Measurements from ENCODE around the gene SMLR1. TPM values are rescaled to one million over a fixed set of nuclear protein-coding genes. Genes with fewer than 3 reads are reported as not detected.

The SMLR1 gene
- total RNA-seq, 2 experiments from 2014 or later: not detected

GRCh38 chr6:130838951-130839350 lies 11.7 kb downstream of the SMLR1 start:
- Histone ChIP-seq H3K4me3 (ENCODE audit: low read length) (no peak overlapping the region), H3K4me1 (ENCODE audit: insufficient read depth, low read length) (no peaks in the 10 kb centered on the region), H3K36me3 (ENCODE audit: insufficient read depth, low read length) (no peaks in the 10 kb centered on the region), H3K27ac (ENCODE audit: low read depth in 1 of 2, low read length in 2 of 2) (no peak overlapping the region), H3K9me3 (ENCODE audit: control insufficient read depth in 1 of 2, insufficient read depth in 1 of 2, low read length in 2 of 2) (no peaks in the 10 kb centered on the region), H3K27me3 (ENCODE audit: control insufficient read depth in 1 of 2, insufficient read depth in 2 of 2, low read length in 2 of 2) (no peaks in the 10 kb centered on the region)
- ChIA-PET CTCF (no interaction called here), POLR2A (no interaction called here)
- Mint-ChIP-seq H3K27me3 (no peaks in the 10 kb centered on the region), H3K27ac (no peak overlapping the region), H3K4me3 (no peak overlapping the region), H3K4me1 (ENCODE audit: low read depth) (no peaks in the 10 kb centered on the region), H3K9me3 (no peaks in the 10 kb centered on the region), H3K36me3 (ENCODE audit: low read depth) (no peaks in the 10 kb centered on the region)
- ATAC-seq (ENCODE audit: poor library complexity) (no peak), DNase-seq (no peak)
- intact Hi-C loops (cut with DNase I, micrococcal nuclease): no loop called here
- TF ChIP-seq CTCF (IDR thresholded peaks at IDR 0.05): no peak

GRCh38 chr6:130839379-130839778 lies 12.2 kb downstream of the SMLR1 start:
- Histone ChIP-seq H3K27me3 (ENCODE audit: control insufficient read depth in 1 of 2, insufficient read depth in 2 of 2, low read length in 2 of 2) (no peaks in the 10 kb centered on the region), H3K27ac (ENCODE audit: low read depth in 1 of 2, low read length in 2 of 2) (no peak overlapping the region), H3K36me3 (ENCODE audit: insufficient read depth, low read length) (no peaks in the 10 kb centered on the region), H3K4me1 (ENCODE audit: insufficient read depth, low read length) (no peaks in the 10 kb centered on the region), H3K9me3 (ENCODE audit: control insufficient read depth in 1 of 2, insufficient read depth in 1 of 2, low read length in 2 of 2) (no peaks in the 10 kb centered on the region), H3K4me3 (ENCODE audit: low read length) (no peak overlapping the region)
- no peaks in the 10 kb centered on the region for H3K4me1 Mint-ChIP-seq (ENCODE audit: low read depth)
- DNase-seq (no peak), ATAC-seq (ENCODE audit: poor library complexity) (no peak)
- H3K9me3 Mint-ChIP-seq: no peaks in the 10 kb centered on the region
- H3K36me3 Mint-ChIP-seq (ENCODE audit: low read depth): no peaks in the 10 kb centered on the region
- H3K27ac Mint-ChIP-seq: no peak overlapping the region
- CTCF ChIA-PET: no interaction called here
- POLR2A ChIA-PET: no interaction called here
- no peak overlapping the region for H3K4me3 Mint-ChIP-seq
- no peak for TF ChIP-seq CTCF (IDR thresholded peaks at IDR 0.05)
- H3K27me3 Mint-ChIP-seq: no peaks in the 10 kb centered on the region
- intact Hi-C loops (cut with DNase I, micrococcal nuclease): no loop called here

DNA sequence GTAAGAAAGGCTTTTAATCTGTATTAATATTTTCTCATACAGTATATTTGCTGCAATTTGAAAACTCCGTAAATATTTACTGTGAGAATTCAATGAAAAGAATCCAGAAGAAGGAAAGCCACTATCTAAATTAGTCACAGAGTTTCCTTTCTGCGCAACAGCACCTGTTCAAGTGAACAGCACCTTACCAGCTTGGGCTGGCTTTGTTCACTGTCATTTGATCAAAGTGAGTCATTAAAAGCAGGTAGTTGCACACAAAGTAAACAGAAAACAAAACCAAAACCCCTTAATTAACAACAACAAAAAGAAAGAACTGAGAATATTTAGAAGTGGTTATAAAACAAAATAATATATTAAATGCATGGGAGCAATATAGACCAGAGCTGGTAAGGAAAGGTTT lies 12.8 kb downstream of the SMLR1 start:
- intact Hi-C loops (cut with DNase I, micrococcal nuclease): loop anchor here (5.0 to 10.0 kb wide), 2 partner anchors 765 to 803 kb away; no protein-coding TSS in a partner anchor

More for the DNA sequence above, 12.8 kb downstream of the SMLR1 start:
- Histone ChIP-seq H3K4me1 (ENCODE audit: insufficient read depth, low read length) (no peaks in the 10 kb centered on the region), H3K27me3 (ENCODE audit: control insufficient read depth in 1 of 2, insufficient read depth in 2 of 2, low read length in 2 of 2) (no peaks in the 10 kb centered on the region), H3K27ac (ENCODE audit: low read depth in 1 of 2, low read length in 2 of 2) (no peak overlapping the region), H3K9me3 (ENCODE audit: control insufficient read depth in 1 of 2, insufficient read depth in 1 of 2, low read length in 2 of 2) (no peaks in the 10 kb centered on the region), H3K4me3 (ENCODE audit: low read length) (no peak overlapping the region), H3K36me3 (ENCODE audit: insufficient read depth, low read length) (no peaks in the 10 kb centered on the region)
- ATAC-seq (ENCODE audit: poor library complexity) (no peak), DNase-seq (no peak)
- Mint-ChIP-seq H3K4me3 (no peak overlapping the region), H3K36me3 (ENCODE audit: low read depth) (no peaks in the 10 kb centered on the region), H3K9me3 (no peaks in the 10 kb centered on the region), H3K27me3 (no peaks in the 10 kb centered on the region), H3K27ac (no peak overlapping the region), H3K4me1 (ENCODE audit: low read depth) (no peaks in the 10 kb centered on the region)
- ChIA-PET CTCF (interaction anchor here (0.7 kb wide), 1 partner anchor 1174 kb away, joined by 3 read pairs; no protein-coding TSS in a partner anchor), POLR2A (no interaction called here)
- no peak for TF ChIP-seq CTCF (IDR thresholded peaks at IDR 0.05)

All from CD4-positive, alpha-beta T cell (primary cell).